Coronary artery (tissue), 2 donors: ENCODE measurements around the gene FSTL4.

Experiments
- DNase-seq: peaks from one replicate; pipeline ENCODE4 v3.0.0-alpha.2; 2017; ENCODE audit warnings: low spot score
- H3K27ac ChIP-seq, 2 donors: fragments of 200-600 bp; sonication (generic); one replicate each; pipeline ENCODE4 v1.5.1; 2016 to 2019
- H3K4me3 ChIP-seq: fragments of 200-600 bp; sonication (generic); 2 replicates; pipeline ENCODE4 v1.5.1; 2016; ENCODE audit warnings: mild to moderate bottlenecking, moderate library complexity
- TF ChIP-seq, protein P1 (sequence below): fragments of 200-600 bp; sonication (generic); IDR thresholded peaks from one replicate; pipeline ENCODE4 v1.5.1; 2019; ENCODE audit warnings: antibody characterized with exemption

FSTL4 gene

DNA sequence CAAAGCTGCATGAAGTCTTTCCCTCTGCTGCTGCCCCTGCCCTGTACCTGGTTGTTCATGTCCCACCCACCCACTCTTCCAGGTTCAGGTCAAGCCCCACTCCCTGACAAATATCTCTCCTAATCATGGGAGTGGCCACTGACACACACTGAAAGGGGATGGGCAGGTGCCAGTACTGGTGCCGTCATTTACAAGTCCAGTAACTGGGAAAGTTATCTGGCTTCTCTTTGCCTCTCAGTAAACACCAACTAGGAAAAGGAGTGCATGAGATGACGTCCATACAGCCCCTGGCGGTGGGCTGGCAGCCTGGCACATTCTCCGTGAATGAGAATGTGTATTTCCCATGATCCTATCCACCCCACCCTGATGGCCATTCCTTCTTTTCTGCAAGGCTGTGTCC, 225.2 kb downstream of the FSTL4 start:
- Histone ChIP-seq H3K4me3 (no peak overlapping the region), H3K27ac (no peak overlapping the region)
- TF ChIP-seq, protein P1, sequence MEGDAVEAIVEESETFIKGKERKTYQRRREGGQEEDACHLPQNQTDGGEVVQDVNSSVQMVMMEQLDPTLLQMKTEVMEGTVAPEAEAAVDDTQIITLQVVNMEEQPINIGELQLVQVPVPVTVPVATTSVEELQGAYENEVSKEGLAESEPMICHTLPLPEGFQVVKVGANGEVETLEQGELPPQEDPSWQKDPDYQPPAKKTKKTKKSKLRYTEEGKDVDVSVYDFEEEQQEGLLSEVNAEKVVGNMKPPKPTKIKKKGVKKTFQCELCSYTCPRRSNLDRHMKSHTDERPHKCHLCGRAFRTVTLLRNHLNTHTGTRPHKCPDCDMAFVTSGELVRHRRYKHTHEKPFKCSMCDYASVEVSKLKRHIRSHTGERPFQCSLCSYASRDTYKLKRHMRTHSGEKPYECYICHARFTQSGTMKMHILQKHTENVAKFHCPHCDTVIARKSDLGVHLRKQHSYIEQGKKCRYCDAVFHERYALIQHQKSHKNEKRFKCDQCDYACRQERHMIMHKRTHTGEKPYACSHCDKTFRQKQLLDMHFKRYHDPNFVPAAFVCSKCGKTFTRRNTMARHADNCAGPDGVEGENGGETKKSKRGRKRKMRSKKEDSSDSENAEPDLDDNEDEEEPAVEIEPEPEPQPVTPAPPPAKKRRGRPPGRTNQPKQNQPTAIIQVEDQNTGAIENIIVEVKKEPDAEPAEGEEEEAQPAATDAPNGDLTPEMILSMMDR = no peak
- peak; percentile 38 for DNase-seq

- H3K4me3 ChIP-seq = no peak overlapping the region
- peak; percentile 7 for DNase-seq
- TF ChIP-seq, protein P1 = no peak
Measured at GRCh38 chr5:133386662-133387061, 225.7 kb downstream of the FSTL4 start.

GRCh38 chr5:133385346-133385745, 227.0 kb downstream of the FSTL4 start:
- Histone ChIP-seq H3K27ac (no peak overlapping the region), H3K4me3 (no peak overlapping the region)
- TF ChIP-seq, protein P1 = no peak
- peak; percentile 43 for DNase-seq

More at GRCh38 chr5:133386662-133387061, 225.7 kb downstream of the FSTL4 start:
- no peak overlapping the region for H3K27ac ChIP-seq

- peak; percentile 41 for DNase-seq
- no peak overlapping the region for H3K27ac ChIP-seq
- TF ChIP-seq, protein P1 = no peak
Measured at GRCh38 chr5:133384903-133385302, 227.4 kb downstream of the FSTL4 start.

GRCh38 chr5:133384120-133384855, 228.1 kb downstream of the FSTL4 start:
- Histone ChIP-seq H3K4me3 (no peak overlapping the region), H3K27ac (no peak overlapping the region)
- peak; percentile 49 for DNase-seq
- TF ChIP-seq, protein P1 = no peak

More at GRCh38 chr5:133384903-133385302, 227.4 kb downstream of the FSTL4 start:
- H3K4me3 ChIP-seq = no peak overlapping the region

GRCh38 chr5:133383580-133383939, 228.8 kb downstream of the FSTL4 start:
- H3K4me3 ChIP-seq = no peak overlapping the region
- TF ChIP-seq, protein P1 = no peak
- DNase-seq = peak; percentile 47
- no peak overlapping the region for H3K27ac ChIP-seq
